Measurements from ENCODE around the gene SYCP2. TPM values are rescaled to one million over a fixed set of nuclear protein-coding genes. Genes with fewer than 3 reads are reported as not detected.

The SYCP2 gene, protein sequence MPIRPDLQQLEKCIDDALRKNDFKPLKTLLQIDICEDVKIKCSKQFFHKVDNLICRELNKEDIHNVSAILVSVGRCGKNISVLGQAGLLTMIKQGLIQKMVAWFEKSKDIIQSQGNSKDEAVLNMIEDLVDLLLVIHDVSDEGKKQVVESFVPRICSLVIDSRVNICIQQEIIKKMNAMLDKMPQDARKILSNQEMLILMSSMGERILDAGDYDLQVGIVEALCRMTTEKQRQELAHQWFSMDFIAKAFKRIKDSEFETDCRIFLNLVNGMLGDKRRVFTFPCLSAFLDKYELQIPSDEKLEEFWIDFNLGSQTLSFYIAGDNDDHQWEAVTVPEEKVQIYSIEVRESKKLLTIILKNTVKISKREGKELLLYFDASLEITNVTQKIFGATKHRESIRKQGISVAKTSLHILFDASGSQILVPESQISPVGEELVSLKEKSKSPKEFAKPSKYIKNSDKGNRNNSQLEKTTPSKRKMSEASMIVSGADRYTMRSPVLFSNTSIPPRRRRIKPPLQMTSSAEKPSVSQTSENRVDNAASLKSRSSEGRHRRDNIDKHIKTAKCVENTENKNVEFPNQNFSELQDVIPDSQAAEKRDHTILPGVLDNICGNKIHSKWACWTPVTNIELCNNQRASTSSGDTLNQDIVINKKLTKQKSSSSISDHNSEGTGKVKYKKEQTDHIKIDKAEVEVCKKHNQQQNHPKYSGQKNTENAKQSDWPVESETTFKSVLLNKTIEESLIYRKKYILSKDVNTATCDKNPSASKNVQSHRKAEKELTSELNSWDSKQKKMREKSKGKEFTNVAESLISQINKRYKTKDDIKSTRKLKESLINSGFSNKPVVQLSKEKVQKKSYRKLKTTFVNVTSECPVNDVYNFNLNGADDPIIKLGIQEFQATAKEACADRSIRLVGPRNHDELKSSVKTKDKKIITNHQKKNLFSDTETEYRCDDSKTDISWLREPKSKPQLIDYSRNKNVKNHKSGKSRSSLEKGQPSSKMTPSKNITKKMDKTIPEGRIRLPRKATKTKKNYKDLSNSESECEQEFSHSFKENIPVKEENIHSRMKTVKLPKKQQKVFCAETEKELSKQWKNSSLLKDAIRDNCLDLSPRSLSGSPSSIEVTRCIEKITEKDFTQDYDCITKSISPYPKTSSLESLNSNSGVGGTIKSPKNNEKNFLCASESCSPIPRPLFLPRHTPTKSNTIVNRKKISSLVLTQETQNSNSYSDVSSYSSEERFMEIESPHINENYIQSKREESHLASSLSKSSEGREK (N-terminal part only)
- 3.1 TPM in 2 replicates for total RNA-seq

DNA sequence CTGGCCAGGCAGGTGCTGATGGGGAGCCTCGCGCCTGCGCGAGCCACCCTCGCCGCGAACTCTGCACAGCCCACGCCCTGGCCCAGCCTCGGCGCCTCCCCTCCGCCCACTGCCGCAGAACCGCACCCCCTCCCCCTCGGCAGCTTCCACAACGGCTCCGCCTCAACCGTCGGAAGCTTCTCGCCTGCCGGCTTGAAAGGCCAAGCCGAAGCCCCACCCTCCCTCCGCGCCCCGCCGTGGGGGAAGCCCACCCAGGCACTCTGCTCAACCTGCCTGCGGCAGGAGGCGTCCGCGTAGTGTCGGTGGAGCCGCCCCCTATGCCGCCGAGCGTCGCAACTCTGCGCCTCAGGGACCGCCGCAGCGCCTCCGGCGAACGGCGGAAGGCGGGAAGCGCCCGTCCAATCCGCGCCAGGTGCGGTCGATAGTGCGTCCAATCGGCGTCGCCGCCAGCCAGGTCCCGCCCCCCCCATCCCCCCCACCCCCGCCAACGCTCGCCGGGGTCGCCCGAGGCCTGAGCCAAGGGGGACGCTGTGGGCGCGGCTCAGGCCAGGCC, at the start of gene SYCP2:
Gene SYCP2 (minus strand): TSS at position 342 of the 553 bp plus-strand sequence. CDS start 11,224 bp downstream, outside the sequence.

DNA sequence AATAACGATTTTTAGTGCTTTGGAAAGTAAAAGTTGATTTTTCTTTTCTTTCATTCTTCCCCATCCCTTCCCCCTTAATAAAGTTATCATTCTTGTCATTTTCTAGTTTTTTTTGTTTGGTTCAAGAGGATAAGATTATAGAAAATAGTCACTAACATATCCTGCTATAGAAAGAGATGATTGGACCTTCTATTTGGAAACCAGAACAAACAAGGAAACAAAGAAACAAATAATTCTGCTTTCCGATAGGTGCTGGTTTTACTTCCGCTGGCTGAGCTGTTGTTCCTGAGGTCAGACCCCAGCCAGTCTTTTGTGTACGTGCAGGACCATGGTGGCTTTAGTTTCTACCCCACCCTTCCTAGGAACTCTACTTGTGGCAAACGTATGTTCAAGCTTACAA, 24.7 kb upstream of the SYCP2 start, which contains the start of gene CDH26:
Gene CDH26 (plus strand): TSS at position 301 of the 400 bp plus-strand sequence. CDS start 304 bp downstream, outside the sequence.

DNA sequence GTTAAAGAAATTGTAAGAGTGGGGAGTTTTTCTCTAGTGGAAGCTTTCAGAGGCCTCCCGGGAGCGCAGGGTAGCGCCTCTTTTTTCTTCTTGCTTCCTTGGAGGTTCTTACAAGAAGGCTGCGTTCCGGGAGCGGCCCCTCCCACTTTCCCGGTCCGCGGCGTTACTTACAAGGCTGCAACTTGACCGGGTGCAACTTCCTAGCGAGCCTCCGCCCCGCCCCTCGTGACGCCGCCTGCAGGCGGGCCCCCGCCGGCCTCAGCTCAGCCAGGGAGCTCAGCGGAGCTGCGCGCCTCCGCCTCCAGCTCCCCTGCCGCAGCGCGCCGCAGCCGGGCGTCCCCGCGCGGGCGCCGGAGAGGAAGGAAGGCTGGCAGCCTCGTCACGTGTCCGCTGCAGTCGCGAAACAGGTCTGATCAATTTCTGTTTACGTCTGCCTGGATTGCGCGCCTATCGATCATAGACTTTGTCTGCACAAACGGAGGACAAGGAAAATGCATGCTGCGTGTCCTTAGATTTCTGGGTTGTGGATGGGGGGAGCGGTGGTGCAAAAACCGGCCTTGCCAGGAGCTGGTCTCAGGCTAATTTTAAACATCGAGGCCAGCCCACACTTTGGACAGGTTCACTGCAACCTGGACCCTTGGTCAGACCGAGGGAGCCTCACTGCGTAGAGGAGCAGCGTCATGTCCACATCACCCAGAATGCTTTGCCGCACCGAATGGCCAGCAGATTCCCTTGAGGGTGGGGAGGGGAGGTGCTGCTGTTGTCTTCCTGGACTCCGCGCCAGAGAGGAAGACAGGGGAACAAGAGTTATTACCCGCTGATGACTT, 6.9 kb upstream of the SYCP2 start, which contains the start of the genes FAM217B and PPP1R3D:
Gene FAM217B (plus strand): TSS at position 261 of the 827 bp plus-strand sequence. CDS start 3,555 bp downstream, outside the sequence.
Gene PPP1R3D (minus strand): TSS at position 177 of the 827 bp plus-strand sequence. CDS start 374 bp downstream, outside the sequence.

Other genes with a start within 250 kb of the SYCP2 start
- 8.4 and 8.5 TPM in 2 replicates for gene PPP1R3D, start 6.7 kb upstream of the SYCP2 start, total RNA-seq
- 3.3 and 3.4 TPM in 2 replicates for gene FAM217B, start 6.8 kb upstream of the SYCP2 start, total RNA-seq
- gene CDH26, start 24.8 kb upstream of the SYCP2 start, total RNA-seq = 0.87 and 1.0 TPM in 2 replicates

Data from dermis lymphatic vessel endothelial cell (primary cell).